Memory B cell (primary cell): Measurements from ENCODE around the gene ADCY4.
"Not testable (repeated sequence)": the region's sequence is repeated elsewhere in the genome, so short reads cannot be mapped to it uniquely, and the experiment has no call there.

Experiments
- ATAC-seq: fragments of 150-1000 bp; cut with Tn5 transposase; 2 replicates; pipeline ENCODE4 v1.10.0; 2021; ENCODE audit warnings: low read depth, mild to moderate bottlenecking, moderate library complexity
- DNase-seq, 2 donors: peaks; one replicate each; pipeline ENCODE4 v3.0.0; 2022; ENCODE audit warnings: low spot score in 2 of 2
- H3K27ac Mint-ChIP-seq: one replicate; pipeline ENCODE4 v1.8.0; 2022; ENCODE audit warnings: mild to moderate bottlenecking, moderate library complexity, mixed read lengths
- H3K27me3 Mint-ChIP-seq: one replicate; pipeline ENCODE4 v1.8.0; 2022; ENCODE audit warnings: mixed read lengths
- H3K36me3 Mint-ChIP-seq: one replicate; pipeline ENCODE4 v1.8.0; 2022; ENCODE audit warnings: mild to moderate bottlenecking, mixed read lengths
- H3K4me1 Mint-ChIP-seq: one replicate; pipeline ENCODE4 v1.8.0; 2022; ENCODE audit warnings: mixed read lengths
- H3K4me3 Mint-ChIP-seq: one replicate; pipeline ENCODE4 v1.8.0; 2022; ENCODE audit warnings: mild to moderate bottlenecking, moderate library complexity, mixed read lengths
- H3K9me3 Mint-ChIP-seq: one replicate; pipeline ENCODE4 v1.8.0; 2022; ENCODE audit warnings: mixed read lengths

The ADCY4 gene

GRCh38 chr14:24334431-24335291 lies at the start of gene ADCY4:
Gene ADCY4 (minus strand): TSS chr14:24335071. CDS start chr14:24334652, 419 bp downstream.
- Mint-ChIP-seq H3K27me3 (peaks cover 10% of the 10 kb centered on the region), H3K4me3 (peak within 1 kb of the TSS; percentile 27), H3K36me3 (peaks cover 25% of the 10 kb centered on the region), H3K9me3 (no peaks in the 10 kb centered on the region), H3K4me1 (peaks cover 22% of the 10 kb centered on the region), H3K27ac (no peak within 1 kb of the TSS)
- DNase-seq: peak in 1 of 2 donors; percentile 57
- peak; percentile 10 for ATAC-seq

DNA sequence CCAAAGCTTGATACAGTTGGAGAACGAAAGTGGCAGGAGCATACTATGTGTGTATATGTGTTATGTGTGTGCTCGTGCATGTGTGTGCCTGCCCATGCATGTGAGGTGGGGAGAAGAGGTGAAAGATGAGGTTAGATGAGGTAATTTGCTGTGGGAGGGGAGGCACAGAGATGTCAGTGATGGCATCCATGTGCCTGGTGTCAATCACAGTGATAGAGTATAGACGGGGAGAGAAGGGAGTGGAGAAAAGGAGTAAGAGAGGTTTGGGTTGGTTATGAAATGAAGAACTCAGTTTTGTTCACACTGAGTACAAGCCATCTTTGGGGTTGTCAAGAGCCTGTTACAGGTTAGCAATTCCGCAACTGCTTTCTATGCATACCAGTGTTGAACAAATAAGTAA lies 49.3 kb upstream of the ADCY4 start:
- Mint-ChIP-seq H3K27ac (no peak overlapping the region), H3K36me3 (no peaks in the 10 kb centered on the region), H3K4me3 (no peak overlapping the region), H3K27me3 (peaks cover 10% of the 10 kb centered on the region), H3K9me3 (no peaks in the 10 kb centered on the region), H3K4me1 (no peaks in the 10 kb centered on the region)
- ATAC-seq (no peak), DNase-seq (no peak)

DNA sequence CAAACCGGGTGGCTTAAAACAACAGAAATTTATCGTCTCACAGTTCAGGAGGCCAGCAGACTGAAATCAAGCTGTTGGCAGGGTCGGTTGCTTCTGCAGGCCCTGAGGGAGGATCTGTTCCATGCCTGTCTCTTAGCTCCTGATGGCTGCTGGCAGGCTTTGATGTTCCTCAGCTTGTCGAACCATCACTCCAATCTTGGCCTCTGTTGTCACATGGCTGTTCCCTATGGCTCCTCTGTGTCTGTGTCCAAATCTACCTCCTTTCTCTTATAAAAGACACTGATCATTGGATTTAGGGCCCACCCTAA lies 47.1 kb upstream of the ADCY4 start:
- Mint-ChIP-seq H3K27me3 (peaks cover 6% of the 10 kb centered on the region), H3K4me1 (no peaks in the 10 kb centered on the region), H3K9me3 (no peaks in the 10 kb centered on the region), H3K4me3 (no peak overlapping the region), H3K36me3 (no peaks in the 10 kb centered on the region), H3K27ac (no peak overlapping the region)
- ATAC-seq (no peak), DNase-seq (no peak)

DNA sequence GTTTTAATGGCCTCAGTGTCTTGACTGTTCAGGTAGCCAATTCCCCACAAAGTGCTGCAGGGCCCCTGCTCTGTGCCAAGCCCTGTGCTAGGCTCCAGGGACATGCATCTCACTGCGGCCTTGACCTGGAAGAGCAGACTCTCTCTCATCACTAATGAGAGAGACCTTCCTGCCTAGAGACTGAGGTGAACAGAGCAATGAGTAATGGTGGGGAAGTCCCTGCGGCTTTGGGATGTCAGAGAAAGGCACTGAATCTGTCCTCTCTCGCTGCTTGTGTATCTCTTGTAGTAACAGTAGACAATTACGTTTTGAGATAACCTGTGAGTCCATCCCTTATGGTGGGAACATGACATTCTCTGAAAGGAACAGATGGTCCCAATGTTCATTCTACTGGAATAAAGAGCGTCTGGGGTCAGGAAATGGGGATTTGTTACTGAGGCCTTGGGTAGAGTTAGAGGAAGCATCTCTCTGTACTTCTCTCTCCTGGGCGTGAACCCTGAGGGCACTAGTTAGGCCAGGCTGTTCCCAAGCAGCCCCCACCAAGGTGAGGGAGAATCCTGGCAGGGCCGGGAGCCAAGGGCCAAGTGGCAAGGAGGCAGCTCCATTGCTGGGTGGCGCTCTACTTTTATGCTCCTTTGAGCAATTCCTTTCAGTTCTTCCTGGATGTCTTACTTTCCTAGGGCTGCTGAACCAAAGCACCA lies 46.6 kb upstream of the ADCY4 start:
- Mint-ChIP-seq H3K27me3 (peaks cover 6% of the 10 kb centered on the region), H3K4me1 (no peaks in the 10 kb centered on the region), H3K9me3 (no peaks in the 10 kb centered on the region), H3K27ac (no peak overlapping the region), H3K4me3 (no peak overlapping the region), H3K36me3 (no peaks in the 10 kb centered on the region)
- DNase-seq (no peak), ATAC-seq (no peak)

GRCh38 chr14:24379907-24380730 lies 45.2 kb upstream of the ADCY4 start:
- Mint-ChIP-seq H3K36me3 (no peaks in the 10 kb centered on the region), H3K4me1 (no peaks in the 10 kb centered on the region), H3K27ac (no peak overlapping the region), H3K4me3 (no peak overlapping the region), H3K27me3 (peaks cover 7% of the 10 kb centered on the region), H3K9me3 (no peaks in the 10 kb centered on the region)
- DNase-seq: no peak
- no peak for ATAC-seq

DNA sequence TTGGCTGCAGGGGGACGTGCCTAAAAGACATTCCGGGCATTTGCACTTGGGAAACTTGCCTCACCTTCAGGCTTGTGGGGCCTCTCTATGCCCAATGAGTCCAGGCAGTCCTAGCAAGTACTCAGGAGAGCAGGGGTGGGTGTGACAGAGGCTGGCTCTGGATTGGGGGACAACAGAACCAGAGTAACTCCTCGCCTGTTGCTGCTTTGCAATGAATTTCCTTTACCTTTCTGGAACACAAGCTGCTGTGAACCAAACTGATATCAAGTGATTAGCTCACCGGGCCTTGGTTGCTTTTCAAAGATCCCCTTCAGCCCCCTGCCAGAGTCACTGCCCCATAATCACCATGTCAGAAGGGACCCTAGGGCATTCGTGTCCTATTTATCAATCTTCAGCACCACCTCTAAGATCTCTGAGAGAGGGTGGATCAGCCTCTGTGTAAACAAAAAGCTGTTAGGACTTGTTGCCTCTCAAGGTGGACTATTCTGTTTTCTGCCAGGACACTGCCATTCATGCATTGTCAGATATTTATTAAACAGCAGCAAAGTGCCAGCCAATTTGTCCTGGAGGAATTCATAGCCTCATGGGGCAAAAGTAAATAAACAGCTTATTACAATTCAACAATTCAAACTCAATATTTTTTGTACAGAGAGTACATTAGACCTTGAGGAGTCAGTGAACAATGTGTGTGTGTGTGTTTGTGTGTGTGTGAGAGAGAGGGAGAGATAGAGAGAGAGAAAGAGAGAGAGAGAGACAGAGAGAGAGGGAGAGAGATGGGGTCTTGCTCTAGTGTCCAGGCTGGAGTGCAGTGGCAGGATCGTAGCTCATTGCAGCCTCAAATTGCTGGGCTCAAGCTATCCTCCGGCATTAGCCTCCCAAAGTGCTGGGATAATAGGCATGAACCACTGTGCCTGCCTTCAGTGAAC lies 44.4 kb upstream of the ADCY4 start:
- ATAC-seq (no peak), DNase-seq (no peak)
- Mint-ChIP-seq H3K27ac (no peak overlapping the region), H3K9me3 (no peaks in the 10 kb centered on the region), H3K27me3 (peaks cover 7% of the 10 kb centered on the region), H3K36me3 (no peaks in the 10 kb centered on the region), H3K4me3 (no peak overlapping the region), H3K4me1 (no peaks in the 10 kb centered on the region)

- Mint-ChIP-seq H3K27me3 (peaks cover 3% of the 10 kb centered on the region), H3K9me3 (no peaks in the 10 kb centered on the region), H3K36me3 (no peaks in the 10 kb centered on the region), H3K4me3 (no peak overlapping the region), H3K27ac (no peak overlapping the region), H3K4me1 (no peaks in the 10 kb centered on the region)
- DNase-seq (no peak), ATAC-seq (no peak)
Observed at GRCh38 chr14:24378327-24378726, 43.5 kb upstream of the ADCY4 start.

GRCh38 chr14:24377657-24378056 lies 42.8 kb upstream of the ADCY4 start:
- DNase-seq: no peak
- no peak overlapping the region for H3K4me3 Mint-ChIP-seq
- no peaks in the 10 kb centered on the region for H3K9me3 Mint-ChIP-seq
- peaks cover 3% of the 10 kb centered on the region for H3K27me3 Mint-ChIP-seq
- H3K36me3 Mint-ChIP-seq: no peaks in the 10 kb centered on the region
- no peaks in the 10 kb centered on the region for H3K4me1 Mint-ChIP-seq
- H3K27ac Mint-ChIP-seq: no peak overlapping the region
- no peak for ATAC-seq

DNA sequence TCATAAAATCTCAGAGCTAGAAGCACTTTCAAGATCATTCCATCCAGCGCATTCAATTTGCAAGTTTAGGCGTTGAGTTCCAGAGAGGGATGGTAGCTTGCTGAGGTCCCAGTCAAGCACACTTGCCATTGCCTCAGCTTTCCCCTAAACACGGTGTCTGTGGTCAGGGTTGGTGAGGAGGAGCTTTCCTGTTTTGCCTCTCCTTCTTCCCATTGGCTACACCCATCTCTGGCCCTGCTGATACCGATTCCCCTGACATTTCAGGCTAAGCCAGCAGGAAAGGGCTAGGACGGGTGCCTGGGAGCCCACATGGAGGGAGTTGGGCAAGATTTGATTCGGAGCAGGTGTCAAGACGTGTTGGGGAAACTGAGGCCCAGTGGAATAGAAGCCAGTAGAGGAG lies 42.3 kb upstream of the ADCY4 start:
- H3K4me1 Mint-ChIP-seq: no peaks in the 10 kb centered on the region
- no peak overlapping the region for H3K4me3 Mint-ChIP-seq
- no peak for DNase-seq
- no peaks in the 10 kb centered on the region for H3K36me3 Mint-ChIP-seq
- no peaks in the 10 kb centered on the region for H3K9me3 Mint-ChIP-seq
- peaks cover 3% of the 10 kb centered on the region for H3K27me3 Mint-ChIP-seq
- ATAC-seq: no peak
- H3K27ac Mint-ChIP-seq: no peak overlapping the region

- Mint-ChIP-seq H3K27me3 (peaks cover 3% of the 10 kb centered on the region), H3K9me3 (no peaks in the 10 kb centered on the region), H3K4me1 (no peaks in the 10 kb centered on the region), H3K27ac (no peak overlapping the region), H3K36me3 (no peaks in the 10 kb centered on the region), H3K4me3 (no peak overlapping the region)
- DNase-seq (no peak), ATAC-seq (no peak)
Observed at GRCh38 chr14:24376448-24377070, 41.7 kb upstream of the ADCY4 start.

DNA sequence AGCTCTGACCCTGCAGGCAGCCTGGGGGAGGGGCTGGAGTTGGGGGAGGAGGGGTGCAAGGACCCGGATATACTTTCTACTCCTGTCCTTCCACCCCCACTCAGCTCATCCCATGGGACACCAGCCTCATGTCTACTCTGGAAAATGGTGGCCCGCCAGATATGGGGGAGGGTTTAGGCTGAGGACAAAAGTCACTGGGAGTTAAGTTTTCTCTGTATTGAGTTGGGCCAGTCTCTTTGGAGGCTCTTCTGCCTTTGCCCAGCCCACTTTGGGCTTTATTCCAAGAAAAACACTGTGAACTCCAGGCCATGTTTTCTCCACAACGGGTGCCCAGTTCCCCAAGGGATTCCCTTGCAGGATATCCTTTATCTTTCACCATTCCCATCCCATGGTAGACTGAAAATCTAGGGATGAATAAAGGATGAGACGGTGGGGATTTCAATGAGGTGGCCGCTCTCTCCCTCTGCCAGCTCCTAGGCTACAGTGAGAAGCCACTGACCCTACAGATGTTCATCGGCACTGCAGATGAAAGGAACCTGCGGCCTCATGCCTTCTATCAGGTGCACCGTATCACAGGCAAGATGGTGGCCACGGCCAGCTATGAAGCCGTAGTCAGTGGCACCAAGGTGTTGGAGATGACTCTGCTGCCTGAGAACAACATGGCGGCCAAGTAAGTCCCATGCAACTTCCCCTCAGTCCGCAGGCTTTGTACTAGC lies 38.0 kb upstream of the ADCY4 start:
- DNase-seq (no peak), ATAC-seq (no peak)
- H3K9me3 Mint-ChIP-seq: no peaks in the 10 kb centered on the region
- peaks cover 7% of the 10 kb centered on the region for H3K27me3 Mint-ChIP-seq
- no peak overlapping the region for H3K27ac Mint-ChIP-seq
- peaks cover 9% of the 10 kb centered on the region for H3K4me1 Mint-ChIP-seq
- no peak overlapping the region for H3K4me3 Mint-ChIP-seq
- no peaks in the 10 kb centered on the region for H3K36me3 Mint-ChIP-seq

DNA sequence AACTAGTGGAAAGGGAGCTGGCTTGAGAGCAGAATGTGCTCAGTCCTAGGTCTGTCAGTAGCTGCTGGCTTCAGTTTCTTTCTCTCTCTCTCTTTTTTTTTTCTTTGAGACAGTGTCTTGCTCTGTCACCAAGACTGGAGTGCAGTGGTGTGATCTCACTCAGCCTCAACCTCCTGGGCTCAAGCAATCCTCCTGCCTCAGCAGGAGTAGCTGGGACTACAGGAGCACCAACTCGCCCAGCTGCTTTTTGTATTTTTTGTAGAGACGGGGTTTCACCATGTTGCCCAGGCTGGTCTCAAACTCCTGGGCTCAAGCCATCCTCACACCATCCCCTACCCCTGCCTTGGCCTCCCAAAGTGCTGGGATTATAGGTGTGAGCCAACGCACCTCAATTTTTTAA lies 36.7 kb upstream of the ADCY4 start:
- H3K27me3 Mint-ChIP-seq, DNase-seq, H3K9me3 Mint-ChIP-seq, H3K4me3 Mint-ChIP-seq, ATAC-seq, H3K36me3 Mint-ChIP-seq: not testable (repeated sequence)
- H3K4me1 Mint-ChIP-seq: peaks cover 21% of the 10 kb centered on the region
- H3K27ac Mint-ChIP-seq: peak overlapping the region; percentile 25
